ENCODE data around the gene ASB15.

- TF ChIP-seq EZH2 (IDR thresholded peaks at IDR 0.05; ENCODE audit: insufficient read depth, poor library complexity, severe bottlenecking) (no peak), EZH2phosphoT487 (IDR thresholded peaks at IDR 0.05; ENCODE audit: insufficient read depth, low read depth) (no peak)
Measured at GRCh38 chr7:123579416-123579815, 22.2 kb upstream of the ASB15 start.
